Psoas muscle (tissue), 8 donors: ENCODE data around the gene DDI2. TPM values are rescaled to one million over a fixed set of nuclear protein-coding genes. Genes with fewer than 3 reads are reported as not detected.
A peak's percentile ranks its signal among the peaks of the same experiment; 100 is the strongest.

ENCODE experiments used
- ATAC-seq, 4 donors: fragments of 200-7000 bp; cut with Tn5 transposase; one replicate each; pipeline ENCODE4 v1.9.1; 2020; ENCODE audit warnings: moderate library complexity in 3 of 4, mild to moderate bottlenecking in 2 of 4
- DNase-seq, 2 donors: peaks; one replicate each; pipeline ENCODE4 v3.0.0-alpha.2; 2020
- H3K27ac ChIP-seq: fragments of 200-600 bp; one replicate; pipeline ENCODE4 v1.8.0; 2022
- H3K27me3 ChIP-seq, 3 donors: fragments of 200-600 bp in 1 of 3; one replicate each; pipeline versions ENCODE4 v1.6.1 to v1.8.0; 2013 to 2022; ENCODE audit warnings: low read length in 2 of 3, mild to moderate bottlenecking in 2 of 3, moderate library complexity in 1 of 3; ENCODE audit not compliant: insufficient read depth in 3 of 3
- H3K36me3 ChIP-seq, 2 donors: fragments of 200-600 bp in 1 of 2; one replicate each; pipeline versions ENCODE4 v1.6.1 to v1.8.0; 2013 to 2022; ENCODE audit warnings: low read depth in 1 of 2, mild to moderate bottlenecking in 1 of 2, moderate library complexity in 1 of 2; ENCODE audit not compliant: insufficient read depth in 1 of 2
- H3K4me1 ChIP-seq: fragments of 200-600 bp; one replicate; pipeline ENCODE4 v1.8.0; 2022
- H3K4me3 ChIP-seq: fragments of 200-600 bp; one replicate; pipeline ENCODE4 v1.8.0; 2022; ENCODE audit warnings: mild to moderate bottlenecking
- H3K9me3 ChIP-seq: fragments of 200-600 bp; one replicate; pipeline ENCODE4 v1.8.0; 2022
- CTCF ChIP-seq: fragments of 200-600 bp; IDR thresholded peaks from one replicate; pipeline ENCODE4 v1.8.0; 2022; ENCODE audit warnings: antibody characterized with exemption
- WGBS, 3 donors: extraction: QIAGEN DNeasy Blood & Tissue Kit; methylation state at CpG; one replicate each; pipeline versions ENCODE4 v1.1.6 to v1.1.7; 2013; 5-methylcytosine and 5-hydroxymethylcytosine counted together
- intact Hi-C, 2 donors: fragments of 100-400 bp; cut with DNase I; formaldehyde crosslinking; loops; one replicate each; pipeline versions ENCODE4 v1.11.0 to v1.14.2; 2022
- polyA plus RNA-seq, 3 donors: library from polyadenylated mRNA; stranded (reverse); fragments of 200-250 nt; gene quantifications; one replicate each; pipeline ENCODE4 v1.2.3, GENCODE V29; 2013
- total RNA-seq, 4 donors: library from RNA; stranded (reverse); fragmentation: NEBNext Ultra II Directional in 2 of 4; extraction: Animal tissue kit (Norgen Biotek cat#: 25700) in 2 of 4; gene quantifications; one replicate each; pipeline versions ENCODE4 v1.2.1 to v1.2.4, GENCODE V29; 2021 to 2023
- donor health status: healthy with polysubstance abuse.
- donor health status: DM: no; HTN: no; CAD: no; lungs with moderate emphysema.
- donor health status: Bipolar disorder and iron deficiency.
- donor health status: healthy.
- donor health status: DM: yes; HTN: yes; CAD: no.
- donor health status: DM: no; HTN: no; CAD: no.
- donor health status: DM: no; HTN: no; CAD: no.
- donor health status: DM: yes; HTN: yes; CAD: no.

Gene DDI2
- total and polyA plus RNA-seq, 7 donors = 4.8 to 80.2 (median 35.4) TPM

- DNase-seq (no peak), ATAC-seq (no peak)
- 85 to 87% (median 86%) methylated on average over 11 of the region's 11 CpGs for WGBS, 3 donors
- intact Hi-C loops = no loop called here
- Histone ChIP-seq H3K4me3 (no peak overlapping the region), H3K36me3 (no peaks in the 10 kb centered on the region), H3K4me1 (no peaks in the 10 kb centered on the region), H3K9me3 (no peaks in the 10 kb centered on the region), H3K27me3 (no peaks in the 10 kb centered on the region), H3K27ac (no peak overlapping the region)
- TF ChIP-seq CTCF = no peak
Measured at GRCh38 chr1:15605398-15606383, 11.6 kb upstream of the DDI2 start.

DNA sequence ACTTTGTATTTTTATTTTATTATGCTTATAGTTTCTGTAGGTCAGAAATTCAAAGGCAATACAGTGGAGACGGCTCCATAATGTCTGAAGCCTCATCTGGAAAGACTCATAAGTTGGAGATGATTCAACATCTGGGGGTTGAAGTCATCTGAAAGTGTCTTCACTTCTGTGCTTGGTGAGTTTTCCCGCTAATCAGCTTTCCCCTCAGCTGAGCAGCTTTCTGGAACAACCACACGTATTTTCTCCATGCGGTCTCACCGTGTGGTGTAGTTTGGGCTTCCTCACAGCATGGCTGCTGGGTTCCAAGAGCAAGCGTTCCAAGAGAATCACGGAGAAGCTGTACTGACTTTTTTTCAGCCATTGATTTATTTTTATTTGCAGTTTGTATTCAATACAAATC is 7.6 kb upstream of the DDI2 start:
- H3K9me3 ChIP-seq = no peaks in the 10 kb centered on the region
- no peaks in the 10 kb centered on the region for H3K36me3 ChIP-seq
- no peaks in the 10 kb centered on the region for H3K4me1 ChIP-seq
- 83 to 88% (median 86%) methylated on average over 7 of the region's 7 CpGs for WGBS, 3 donors
- no peaks in the 10 kb centered on the region for H3K27me3 ChIP-seq
- no peak overlapping the region for H3K4me3 ChIP-seq
- intact Hi-C loops = no loop called here
- no peak for ATAC-seq
- no peak for TF ChIP-seq CTCF
- H3K27ac ChIP-seq = no peak overlapping the region
- no peak for DNase-seq

DNA sequence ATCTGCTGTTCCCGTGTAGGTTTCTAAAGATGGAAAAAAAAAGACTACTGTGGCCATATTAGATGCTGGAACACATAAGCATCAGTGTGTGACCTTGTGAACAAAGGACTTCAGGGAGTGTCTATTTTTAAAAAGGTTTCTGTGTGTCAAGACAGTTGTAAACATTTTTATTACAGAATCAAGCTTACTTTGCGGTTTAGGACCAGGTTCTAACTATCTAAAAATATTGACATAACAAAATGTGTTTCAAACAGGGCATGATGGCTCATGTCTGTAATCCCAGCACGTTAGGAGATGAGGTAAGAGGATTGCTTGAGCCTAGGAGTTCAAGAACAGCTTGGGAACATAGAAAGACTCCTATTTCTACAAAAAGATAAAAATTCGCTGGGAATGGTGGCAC is 7.1 kb upstream of the DDI2 start:
- H3K27ac ChIP-seq = no peak overlapping the region
- no peaks in the 10 kb centered on the region for H3K36me3 ChIP-seq
- H3K4me1 ChIP-seq = no peaks in the 10 kb centered on the region
- H3K9me3 ChIP-seq = no peaks in the 10 kb centered on the region
- ATAC-seq (no peak), DNase-seq (no peak)
- 66 to 71% (median 67%) methylated on average over 4 of the region's 4 CpGs for WGBS, 3 donors
- no peaks in the 10 kb centered on the region for H3K27me3 ChIP-seq
- no peak overlapping the region for H3K4me3 ChIP-seq
- intact Hi-C loops = no loop called here
- TF ChIP-seq CTCF = no peak

DNA sequence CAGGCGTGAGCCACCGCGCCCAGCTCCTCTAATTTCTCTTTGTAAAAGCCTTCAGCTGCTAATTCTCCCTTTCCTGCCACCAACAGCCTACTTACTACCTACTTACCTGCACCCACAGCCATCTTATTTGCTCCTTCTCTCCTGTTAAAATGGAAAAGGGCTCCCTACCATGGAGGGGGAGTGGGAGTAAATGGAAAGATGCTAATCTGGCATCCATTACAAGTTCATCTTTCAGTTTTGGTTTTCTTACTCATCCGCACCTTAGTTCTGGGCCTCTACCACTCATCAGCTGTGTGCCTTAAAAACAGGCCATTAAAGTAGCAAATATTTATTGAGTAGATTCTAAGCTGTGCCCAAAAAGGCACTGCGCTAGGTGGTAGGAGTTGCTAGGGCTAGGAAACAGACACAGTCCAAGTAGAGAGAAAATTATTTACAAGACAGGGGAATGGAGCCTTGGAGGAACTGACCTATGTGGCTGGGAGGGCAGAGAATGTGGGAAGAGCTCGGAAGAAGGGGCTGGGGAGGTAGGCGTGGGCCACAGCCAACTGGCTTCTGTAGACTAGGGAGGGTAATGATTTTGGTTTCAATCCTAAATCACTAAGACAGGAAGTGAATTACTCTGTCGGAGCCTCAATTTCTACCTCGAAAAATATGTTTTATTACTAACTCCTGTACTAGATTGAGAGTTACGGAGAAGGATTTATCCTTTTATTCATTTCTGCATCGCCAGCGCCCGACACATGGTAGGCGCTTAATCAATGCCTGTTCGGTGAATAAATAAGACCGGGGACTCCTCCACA is 685 bp upstream of the DDI2 start:
- ATAC-seq (peak in 2 of 4 donors; percentile 8), DNase-seq (no peak)

More for the DNA sequence above, 685 bp upstream of the DDI2 start:
- Histone ChIP-seq H3K4me3 (peak overlapping the region; percentile 83), H3K27me3 (no peaks in the 10 kb centered on the region), H3K4me1 (peaks cover 26% of the 10 kb centered on the region), H3K9me3 (no peaks in the 10 kb centered on the region), H3K27ac (peak overlapping the region; percentile 99), H3K36me3 (no peaks in the 10 kb centered on the region)
- intact Hi-C loops = loop anchor here in 1 of 2 donors (1.0 to 5.0 kb wide), 2 partner anchors 13 to 89 kb away; partner anchors contain the start of gene DNAJC16
- TF ChIP-seq CTCF = no peak
- WGBS, 3 donors = 27 to 29% (median 28%) methylated on average over 16 of the region's 16 CpGs
